Sigmoid colon (tissue), 7 donors: Measurements from ENCODE around the gene AFTPH. TPM values are rescaled to one million over a fixed set of nuclear protein-coding genes. Genes with fewer than 3 reads are reported as not detected.
A peak's percentile ranks its signal among the peaks of the same experiment; 100 is the strongest.

ENCODE experiments used
- DNase-seq: peaks from one replicate; pipeline ENCODE4 v3.0.0-alpha.2; 2019
- H3K27ac ChIP-seq, 4 donors: fragments of 200-600 bp; sonication (generic); one replicate each; pipeline ENCODE4 v1.5.1; 2016 to 2019; ENCODE audit warnings: mild to moderate bottlenecking in 1 of 4
- H3K27me3 ChIP-seq, 3 donors: fragments of 200-600 bp; sonication (generic); one replicate each; pipeline ENCODE4 v1.5.1; 2019; ENCODE audit warnings: mild to moderate bottlenecking in 1 of 3
- H3K36me3 ChIP-seq, 4 donors: fragments of 200-600 bp; sonication (generic); one replicate each; pipeline ENCODE4 v1.5.1; 2016 to 2019
- H3K4me1 ChIP-seq, 4 donors: fragments of 200-600 bp; sonication (generic); one replicate each; pipeline ENCODE4 v1.5.1; 2017 to 2019
- H3K4me3 ChIP-seq, 4 donors: fragments of 200-600 bp; sonication (generic); one replicate each; pipeline ENCODE4 v1.5.1; 2017 to 2019; ENCODE audit warnings: mild to moderate bottlenecking in 2 of 4, moderate library complexity in 1 of 4
- H3K9me3 ChIP-seq, 4 donors: fragments of 200-600 bp in 3 of 4; sonication (generic) in 3 of 4; one replicate each; pipeline versions ENCODE4 v1.5.1 to v1.6.1; 2013 to 2019
- CTCF ChIP-seq, 4 experiments: fragments of 450-650 bp in 3 of 4; fragments of 200-600 bp in 1 of 4; IDR thresholded peaks; one replicate each; pipeline ENCODE4 v1.5.1; 2016 to 2019; ENCODE audit warnings: antibody characterized with exemption in 4 of 4, mild to moderate bottlenecking in 3 of 4, moderate library complexity in 2 of 4
- EP300 ChIP-seq, 4 donors: sonication (generic); formaldehyde crosslinking; IDR thresholded peaks; one replicate each; pipeline ENCODE4 v1.6.1; 2017; ENCODE audit warnings: antibody characterized with exemption in 4 of 4
- POLR2A ChIP-seq, 2 donors: fragments of 450-650 bp; IDR thresholded peaks; one replicate each; pipeline ENCODE4 v1.6.1; 2016; ENCODE audit warnings: antibody characterized with exemption in 2 of 2, mild to moderate bottlenecking in 2 of 2, moderate library complexity in 2 of 2
- POLR2AphosphoS5 ChIP-seq, 4 donors: sonication (generic); formaldehyde crosslinking; IDR thresholded peaks; one replicate each; pipeline ENCODE4 v1.6.1; 2017; ENCODE audit warnings: antibody characterized with exemption in 4 of 4
- WGBS, 2 donors: extraction: QIAGEN DNeasy Blood & Tissue Kit; methylation state at CpG; one replicate each; pipeline ENCODE4 v1.1.7; 2013; 5-methylcytosine and 5-hydroxymethylcytosine counted together
- intact Hi-C: fragments of 100-400 bp; cut with DNase I; formaldehyde crosslinking; loops from one replicate; pipeline ENCODE4 v1.15.1; 2023
- polyA plus RNA-seq, 3 donors: library from polyadenylated mRNA; stranded (reverse); fragments of 200-250 nt; gene quantifications; one replicate each; pipeline ENCODE4 v1.2.3, GENCODE V29; 2013
- total RNA-seq, 4 donors: library from RNA; depleted of rRNA; stranded (reverse); fragments of >200 nt; gene quantifications; one replicate each; pipeline ENCODE4 v1.1.0, GENCODE V29; 2016
- donor health status: healthy with polysubstance abuse.
- donor health status: Bipolar disorder and iron deficiency.
- donor health status: healthy.

Gene AFTPH
- total and polyA plus RNA-seq, 7 donors = 35.7 to 60.1 (median 43.5) TPM

DNA sequence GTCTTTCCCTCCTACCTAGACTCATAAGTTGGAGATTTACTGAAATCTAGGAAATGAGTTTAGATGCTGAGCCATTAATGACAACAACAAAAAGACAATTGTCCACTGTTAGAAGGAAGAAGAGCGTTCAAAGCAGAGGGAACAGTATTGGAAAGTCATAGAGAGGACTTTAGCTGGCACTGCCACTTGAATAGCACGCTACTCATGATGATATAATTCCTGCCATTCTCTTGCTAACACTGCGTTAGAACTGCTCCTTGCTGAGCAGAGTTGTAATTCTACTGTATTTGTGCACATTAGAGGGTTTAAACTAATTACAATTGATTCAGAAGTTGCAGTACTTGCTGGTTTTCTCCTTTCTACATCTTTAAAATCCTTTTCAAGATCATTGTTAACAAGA is 9.0 kb upstream of the AFTPH start:
- WGBS, 2 donors = 84 to 89% methylated on average over 3 of the region's 3 CpGs
- DNase-seq = no peak
- TF ChIP-seq EP300 (IDR thresholded peaks at IDR 0.05) = no peak
- no peak for TF ChIP-seq CTCF (IDR thresholded peaks at IDR 0.05)
- TF ChIP-seq POLR2AphosphoS5 (IDR thresholded peaks at IDR 0.05) = no peak
- TF ChIP-seq POLR2A (IDR thresholded peaks at IDR 0.05) = no peak
- Histone ChIP-seq H3K36me3 (no peaks in the 10 kb centered on the region), H3K27ac (no peak overlapping the region), H3K4me3 (no peak overlapping the region), H3K4me1 (no peaks in the 10 kb centered on the region), H3K27me3 (no peaks in the 10 kb centered on the region), H3K9me3 (no peaks in the 10 kb centered on the region)
- intact Hi-C loops = no loop called here

DNA sequence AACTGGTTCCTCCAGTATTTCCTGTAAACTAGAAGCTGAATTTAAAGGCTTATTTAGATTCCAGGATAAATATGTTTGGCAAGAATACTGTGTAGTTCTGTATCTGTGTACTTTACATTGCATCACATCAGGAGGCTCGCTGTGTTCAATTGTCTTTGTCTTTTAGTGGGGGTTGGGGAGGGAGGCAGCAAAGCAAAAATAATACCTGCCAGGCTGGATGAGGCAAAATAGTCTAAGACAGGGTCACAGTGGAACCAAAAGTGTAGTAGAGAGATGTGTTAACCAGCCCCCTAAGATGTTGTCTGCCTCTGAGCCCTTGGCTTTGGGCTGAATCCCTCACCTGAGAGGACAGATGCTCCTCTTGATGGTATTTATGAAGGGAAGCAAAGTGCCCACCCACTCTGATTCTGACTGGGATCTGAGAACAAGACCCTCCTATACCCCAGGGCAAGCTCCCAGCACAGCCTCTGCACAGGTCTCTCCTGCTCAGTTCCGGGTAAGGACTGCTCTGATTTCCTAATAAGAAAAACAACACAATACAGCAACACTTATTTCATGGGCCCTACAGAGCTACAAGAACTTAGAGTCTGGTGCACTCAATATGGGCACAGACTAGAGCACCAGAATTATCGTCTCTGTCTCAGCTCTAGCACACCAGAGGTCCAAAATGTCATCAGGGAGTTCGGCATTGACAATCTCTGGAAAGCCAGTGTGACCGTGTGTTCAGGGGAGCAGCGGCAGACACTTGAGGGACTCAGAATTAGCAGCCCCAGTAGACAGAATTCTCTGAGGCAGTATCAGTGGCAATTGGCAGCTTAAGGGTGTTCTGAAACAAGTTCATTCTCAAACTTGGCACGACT is 7.2 kb upstream of the AFTPH start:
- H3K4me3 ChIP-seq = no peak overlapping the region
- TF ChIP-seq EP300 (IDR thresholded peaks at IDR 0.05) = no peak
- no peak for TF ChIP-seq CTCF (IDR thresholded peaks at IDR 0.05)
- TF ChIP-seq POLR2AphosphoS5 (IDR thresholded peaks at IDR 0.05) = no peak
- TF ChIP-seq POLR2A (IDR thresholded peaks at IDR 0.05) = no peak
- intact Hi-C loops = no loop called here
- WGBS, 2 donors = 79 to 87% methylated on average over 7 of the region's 7 CpGs
- no peaks in the 10 kb centered on the region for H3K4me1 ChIP-seq
- no peaks in the 10 kb centered on the region for H3K36me3 ChIP-seq
- DNase-seq = no peak
- no peaks in the 10 kb centered on the region for H3K27me3 ChIP-seq
- no peaks in the 10 kb centered on the region for H3K9me3 ChIP-seq
- H3K27ac ChIP-seq = no peak overlapping the region

- intact Hi-C loops = no loop called here
- TF ChIP-seq CTCF (IDR thresholded peaks at IDR 0.05) = no peak
- TF ChIP-seq EP300 (IDR thresholded peaks at IDR 0.05) = no peak
- TF ChIP-seq POLR2AphosphoS5 (IDR thresholded peaks at IDR 0.05) = no peak
- TF ChIP-seq POLR2A (IDR thresholded peaks at IDR 0.05) = no peak
- H3K27me3 ChIP-seq = no peaks in the 10 kb centered on the region
- no peak overlapping the region for H3K27ac ChIP-seq
- H3K9me3 ChIP-seq = no peaks in the 10 kb centered on the region
- no peak for DNase-seq
- no peaks in the 10 kb centered on the region for H3K36me3 ChIP-seq
- H3K4me1 ChIP-seq = peaks cover 0 to 2% (median under 1%) of the 10 kb centered on the region in 4 donors
- no peak overlapping the region for H3K4me3 ChIP-seq
These were observed 6.6 kb upstream of the AFTPH start for GRCh38 chr2:64517511-64517884.

DNA sequence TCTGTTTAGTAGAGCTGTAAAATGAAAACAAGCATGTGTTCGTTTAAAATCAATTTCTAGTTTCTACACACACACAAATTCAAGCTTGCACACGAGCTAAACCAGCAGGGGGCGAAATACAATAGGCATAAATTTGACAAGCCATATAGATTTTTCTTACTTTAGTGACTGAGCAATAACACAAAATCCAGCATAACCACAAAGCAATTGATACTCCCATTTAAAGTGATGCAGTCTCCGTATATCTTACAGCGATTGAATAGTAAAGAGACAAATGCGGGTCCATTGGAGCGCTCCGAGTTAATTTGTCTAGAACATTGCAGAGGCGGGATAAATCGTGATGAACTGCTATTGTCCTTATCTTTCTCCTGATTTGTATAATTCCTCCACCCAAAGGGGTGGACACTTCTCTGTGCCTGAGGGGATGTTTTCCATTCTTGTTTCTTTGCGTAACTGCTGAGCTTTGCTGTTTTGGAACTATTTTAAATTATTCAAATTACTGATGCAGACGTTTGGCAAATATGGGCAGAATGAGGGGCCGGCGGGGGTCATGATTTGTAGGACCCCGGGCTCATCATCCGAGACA is 1.2 kb upstream of the AFTPH start:
- Histone ChIP-seq H3K4me3 (peak overlapping the region; percentile 85 to 97 (median 92)), H3K36me3 (no peaks in the 10 kb centered on the region), H3K27me3 (no peaks in the 10 kb centered on the region), H3K9me3 (no peaks in the 10 kb centered on the region), H3K4me1 (peaks cover 0 to 31% (median 14%) of the 10 kb centered on the region in 4 donors), H3K27ac (peak overlapping the region; percentile 96 to 98 (median 96))
- WGBS, 2 donors = 0 to 1% methylated on average over 16 of the region's 16 CpGs
- TF ChIP-seq CTCF (IDR thresholded peaks at IDR 0.05) (peak; percentile 66 to 84 (median 77)), POLR2A (IDR thresholded peaks at IDR 0.05) (no peak), EP300 (IDR thresholded peaks at IDR 0.05) (no peak)
- DNase-seq = no peak
- intact Hi-C loops = loop anchor here (5.0 to 10.0 kb wide), 5 partner anchors 39 to 529 kb away; partner anchors contain the start of gene LGALSL
